Erythroblast (primary cell): ENCODE measurements around the gene TMEM132C.

Experiments used
- GATA1 ChIP-seq: IDR thresholded peaks from 2 replicates; pipeline ENCODE4 v1.6.1; 2011; ENCODE audit warnings: low read depth, mild to moderate bottlenecking, control low read depth, low read length, moderate library complexity
- POLR2A ChIP-seq: IDR thresholded peaks from 2 replicates; pipeline ENCODE4 v1.6.1; 2011; ENCODE audit warnings: mild to moderate bottlenecking, low read length

GRCh38 chr12:128267651-128268378, 845 bp downstream of the TMEM132C start:
- no peak for TF ChIP-seq POLR2A
- TF ChIP-seq GATA1 = no peak
